ENCODE measurements around the gene PLCXD3.
A peak's percentile ranks its signal among the peaks of the same experiment; 100 is the strongest.
"Not testable (repeated sequence)": the region's sequence is repeated elsewhere in the genome, so short reads cannot be mapped to it uniquely, and the experiment has no call there.

PLCXD3 gene

GRCh38 chr5:41510176-41510831, at the start of gene PLCXD3:
PLCXD3 (minus strand) TSS chr5:41510601; CDS start chr5:41510526, 75 bp downstream.
- peak; percentile 19 for DNase-seq

GRCh38 chr5:41559184-41559583, 48.8 kb upstream of the PLCXD3 start:
- DNase-seq = no peak

- no peak for DNase-seq
These were observed 47.9 kb upstream of the PLCXD3 start for GRCh38 chr5:41558295-41558694.

- DNase-seq = no peak
These were observed 37.6 kb upstream of the PLCXD3 start for GRCh38 chr5:41547991-41548390.

- DNase-seq = no peak
These were observed 31.8 kb upstream of the PLCXD3 start for GRCh38 chr5:41542183-41542582.

GRCh38 chr5:41539454-41539853, 29.1 kb upstream of the PLCXD3 start:
- DNase-seq = no peak

GRCh38 chr5:41537581-41537980, 27.2 kb upstream of the PLCXD3 start:
- DNase-seq = no peak

GRCh38 chr5:41532485-41532884, 22.1 kb upstream of the PLCXD3 start:
- no peak for DNase-seq

- DNase-seq = no peak
These were observed 16.9 kb upstream of the PLCXD3 start for GRCh38 chr5:41527201-41527779.

GRCh38 chr5:41526699-41527098, 16.3 kb upstream of the PLCXD3 start:
- DNase-seq = no peak

- no peak for DNase-seq
These were observed 13.8 kb upstream of the PLCXD3 start for GRCh38 chr5:41524174-41524573.

GRCh38 chr5:41522193-41522786, 11.9 kb upstream of the PLCXD3 start:
- DNase-seq = no peak

- DNase-seq = no peak
These were observed 9.4 kb upstream of the PLCXD3 start for GRCh38 chr5:41519801-41520200.

- no peak for DNase-seq
These were observed 7.5 kb upstream of the PLCXD3 start for GRCh38 chr5:41517909-41518308.

GRCh38 chr5:41511241-41511640, 840 bp upstream of the PLCXD3 start:
- DNase-seq = no peak

GRCh38 chr5:41509399-41510175, 814 bp downstream of the PLCXD3 start:
- no peak for DNase-seq

GRCh38 chr5:41508696-41509398, 1.6 kb downstream of the PLCXD3 start:
- no peak for DNase-seq

- DNase-seq = no peak
These were observed 2.2 kb downstream of the PLCXD3 start for GRCh38 chr5:41508186-41508585.

- DNase-seq = no peak
These were observed 2.9 kb downstream of the PLCXD3 start for GRCh38 chr5:41507501-41507900.

GRCh38 chr5:41503860-41504259, 6.5 kb downstream of the PLCXD3 start:
- DNase-seq = no peak

GRCh38 chr5:41503310-41503709, 7.1 kb downstream of the PLCXD3 start:
- no peak for DNase-seq

GRCh38 chr5:41493490-41494126, 16.8 kb downstream of the PLCXD3 start:
- DNase-seq = not testable (repeated sequence)

- DNase-seq = no peak
These were observed 24.9 kb downstream of the PLCXD3 start for GRCh38 chr5:41485533-41485932.
